GM19438 (cell line): ENCODE results near the gene SHISA3.
"Not testable (repeated sequence)": the region's sequence is repeated elsewhere in the genome, so short reads cannot be mapped to it uniquely, and the experiment has no call there.

ENCODE experiments used
- ATAC-seq: cut with Tn5 transposase; IDR thresholded peaks from one replicate; pipeline ENCODE4 v1.9.1; 2021; ENCODE audit warnings: low read depth; ENCODE audit not compliant: unreplicated experiment

SHISA3 gene

DNA sequence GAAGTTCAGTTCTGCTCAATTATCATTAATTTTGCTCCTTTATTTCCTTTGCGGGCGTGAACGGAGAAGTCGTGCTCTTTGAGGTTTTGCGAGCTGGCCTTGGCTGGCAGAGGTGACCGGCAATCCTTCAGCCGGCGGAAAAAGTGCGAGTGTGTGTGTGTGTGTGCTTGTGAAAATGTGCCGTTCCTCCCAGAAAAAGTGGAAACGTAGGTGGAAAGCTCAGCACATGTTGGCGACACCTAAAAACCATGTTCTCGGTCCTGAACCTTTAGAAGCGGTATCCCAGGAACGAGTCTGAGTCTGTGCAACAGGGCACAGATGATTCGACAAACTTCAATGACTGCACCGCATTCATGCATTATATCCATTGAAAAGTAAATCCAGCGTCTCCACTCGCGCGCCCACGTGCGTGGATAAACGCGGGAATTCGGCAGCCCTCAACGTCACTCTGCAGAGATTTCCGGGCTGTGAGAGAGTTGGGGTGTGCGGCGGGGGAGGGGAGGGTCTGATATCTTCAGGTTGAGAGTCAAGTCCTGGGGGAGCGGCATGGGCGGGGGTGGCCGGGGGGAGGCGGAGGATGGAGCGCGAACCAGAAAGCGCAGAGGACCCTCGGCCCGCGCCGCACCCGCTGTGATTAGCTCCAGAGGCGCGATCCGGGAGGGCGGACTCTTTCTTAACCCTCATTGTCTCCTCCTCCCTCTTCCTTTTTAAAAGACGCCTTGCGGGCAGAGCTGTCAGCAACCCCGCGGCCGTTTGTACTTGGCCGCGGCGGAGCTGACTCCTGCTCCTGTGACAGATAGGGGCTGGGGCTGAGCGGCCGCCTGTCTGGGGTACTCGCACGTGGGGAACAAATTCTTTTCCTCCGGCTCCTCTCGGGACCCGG, at the start of gene SHISA3:
Gene SHISA3, plus strand, starts transcription at position 737 of the 883 bp plus-strand sequence. CDS start 569 bp downstream, outside the sequence.
- peak; percentile 42 for ATAC-seq

DNA sequence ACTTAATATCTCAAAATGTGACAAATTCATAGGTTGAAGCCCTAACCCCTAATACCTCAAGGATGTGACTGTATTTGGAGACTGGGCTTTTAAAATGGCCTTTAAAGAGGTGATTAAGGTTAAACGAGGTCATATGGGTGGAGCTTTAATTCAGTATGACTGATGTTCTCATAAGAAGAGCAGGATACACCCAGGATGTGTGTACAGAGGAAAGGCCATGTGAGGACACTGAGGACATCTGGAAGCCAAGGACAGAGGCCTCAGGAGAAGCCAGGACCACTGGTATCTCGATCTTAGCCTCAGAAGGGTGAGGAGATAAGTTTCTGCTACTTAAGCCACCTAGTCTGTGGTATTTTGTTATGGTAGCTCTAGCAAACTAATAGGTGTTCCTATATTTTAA, 49.0 kb upstream of the SHISA3 start:
- ATAC-seq = no peak

DNA sequence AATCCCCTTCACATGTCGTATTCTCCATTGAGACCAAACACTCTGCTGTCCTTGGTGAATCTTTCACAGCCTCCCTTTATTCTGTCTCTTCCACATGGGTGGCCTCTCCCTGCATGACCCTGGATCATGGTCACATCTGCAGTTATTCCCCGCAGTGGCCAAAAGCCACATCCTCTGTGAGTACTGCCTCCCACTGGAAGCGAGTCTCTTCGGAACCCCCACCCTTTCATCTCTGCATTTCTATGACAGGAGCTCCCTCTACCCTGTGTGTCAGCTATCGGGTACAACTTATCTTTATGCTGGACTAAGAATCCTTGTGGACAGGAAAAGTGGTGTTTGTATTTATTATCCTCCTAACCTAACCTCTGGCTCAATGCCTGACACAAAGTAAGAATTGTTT, 48.6 kb upstream of the SHISA3 start:
- no peak for ATAC-seq

DNA sequence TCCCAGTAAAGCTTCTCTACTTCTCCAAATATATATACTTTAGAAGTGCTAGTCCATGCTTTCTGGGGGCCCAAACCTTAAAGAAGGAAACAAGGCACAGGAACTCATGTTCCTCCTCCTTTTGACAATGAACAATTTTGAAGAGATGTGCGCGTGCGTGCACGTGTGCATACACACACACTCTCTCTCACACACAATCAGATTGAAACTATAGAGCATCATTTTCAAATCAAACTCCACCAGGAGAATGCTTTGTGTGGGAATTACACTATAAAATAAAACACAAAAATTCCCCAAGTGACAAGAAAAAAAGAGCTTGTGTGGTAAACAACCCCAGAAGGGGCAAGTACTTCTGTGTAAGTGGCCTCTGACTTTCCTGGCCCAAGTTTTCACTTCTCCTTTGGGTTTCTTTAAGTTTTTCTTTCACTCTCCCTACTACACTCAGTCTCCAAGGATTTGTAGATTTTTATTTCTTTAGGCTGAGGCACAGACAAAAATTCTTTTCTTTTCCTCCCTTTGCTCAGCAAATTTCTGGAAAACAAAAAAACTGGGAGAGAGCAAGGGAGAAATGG, 46.6 kb upstream of the SHISA3 start:
- ATAC-seq = peak; percentile 60

DNA sequence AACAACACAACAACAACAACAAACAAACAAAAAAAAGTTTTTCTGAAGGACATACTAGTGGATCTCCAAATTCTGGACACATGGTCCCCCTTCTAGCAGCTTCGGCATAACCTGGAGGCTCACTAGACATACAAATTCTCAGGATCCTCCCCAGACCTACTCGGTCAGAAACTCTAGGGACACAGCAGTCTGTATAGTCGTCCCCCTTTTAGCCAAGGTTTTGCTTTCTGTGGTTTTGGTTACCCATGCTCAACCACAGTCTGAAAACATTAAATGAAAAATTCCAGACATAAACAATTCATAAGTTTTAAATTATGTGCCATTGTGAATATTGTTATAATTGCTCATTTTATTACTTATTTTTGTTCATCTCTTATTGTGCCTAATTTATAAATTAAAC, 45.2 kb upstream of the SHISA3 start:
- ATAC-seq = no peak

DNA sequence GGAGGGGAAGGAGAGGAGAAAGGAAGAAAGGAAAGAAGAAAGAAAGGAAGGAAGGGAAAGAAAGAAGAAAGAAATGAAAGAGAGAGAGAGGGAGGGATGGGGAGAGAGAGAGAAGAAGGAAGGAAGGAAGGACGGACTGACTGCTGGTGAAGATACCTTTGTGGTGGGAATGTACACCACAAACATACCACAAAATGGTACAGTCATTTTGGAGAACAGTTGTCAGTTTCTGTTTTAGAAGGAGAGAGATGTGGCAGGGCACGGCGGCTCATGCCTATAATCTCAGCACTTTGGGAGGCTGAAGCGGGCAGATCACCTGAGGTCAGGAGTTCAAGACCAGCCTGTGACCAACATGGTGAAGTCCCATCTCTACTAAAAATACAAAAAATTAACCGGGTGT, 40.0 kb upstream of the SHISA3 start:
- no peak for ATAC-seq

DNA sequence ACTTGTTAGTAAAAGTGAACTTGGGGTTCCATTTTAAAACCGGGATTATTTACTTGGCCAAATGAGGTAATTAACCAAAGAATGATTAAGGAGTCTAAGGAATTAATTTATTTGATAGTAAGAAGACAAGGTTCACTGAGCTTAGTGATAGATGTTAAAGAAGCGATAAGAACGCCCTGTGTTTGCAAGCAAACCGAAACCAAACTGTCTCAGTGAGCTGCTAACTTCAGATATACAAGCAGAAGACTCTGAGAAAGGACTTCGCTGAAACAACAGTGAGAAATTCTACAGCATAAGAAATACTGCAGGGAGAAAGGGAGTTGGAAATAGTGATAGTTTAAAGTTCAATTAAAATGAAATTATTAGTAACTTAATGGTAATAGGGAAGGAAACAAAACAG, 37.6 kb upstream of the SHISA3 start:
- no peak for ATAC-seq

DNA sequence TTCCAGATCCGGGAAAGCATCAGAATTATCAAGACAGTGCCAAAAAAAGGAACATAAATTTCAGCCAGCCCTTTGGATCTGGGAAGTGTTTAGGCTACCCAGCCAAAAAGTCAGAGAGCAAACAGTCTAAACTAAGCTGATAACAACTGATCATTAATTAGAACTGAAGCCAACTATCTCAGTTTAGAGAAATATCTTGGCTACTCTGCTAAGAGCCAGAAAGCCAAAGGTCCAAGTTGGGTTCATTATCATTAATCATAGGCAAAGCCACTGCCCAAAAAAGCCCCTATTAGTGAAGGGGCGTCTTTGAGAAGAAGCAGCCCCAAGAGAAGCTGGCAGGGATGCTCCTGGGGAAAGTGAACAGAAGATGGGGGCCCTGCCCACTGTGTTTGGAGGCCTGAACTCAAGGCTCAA, 37.0 kb upstream of the SHISA3 start:
- no peak for ATAC-seq

DNA sequence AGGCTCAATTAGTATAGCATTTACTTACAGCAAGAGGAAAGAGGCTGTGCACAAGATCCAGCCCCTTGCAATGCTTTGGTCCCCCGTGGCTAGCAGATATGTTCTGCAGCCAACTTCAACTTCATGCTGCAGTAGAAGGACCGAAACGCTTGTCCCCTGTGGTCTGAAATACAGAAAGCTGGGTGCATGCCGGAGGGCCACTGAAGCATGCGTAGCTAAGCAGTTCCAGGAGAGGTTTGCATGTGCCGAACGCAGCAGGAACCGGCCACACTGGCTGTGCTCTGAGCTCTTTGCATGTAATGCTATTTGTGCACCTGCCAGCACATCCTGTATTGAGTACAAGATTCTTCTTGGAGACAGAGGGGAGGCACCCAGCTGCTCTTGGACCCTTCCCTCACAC, 35.8 kb upstream of the SHISA3 start:
- no peak for ATAC-seq

DNA sequence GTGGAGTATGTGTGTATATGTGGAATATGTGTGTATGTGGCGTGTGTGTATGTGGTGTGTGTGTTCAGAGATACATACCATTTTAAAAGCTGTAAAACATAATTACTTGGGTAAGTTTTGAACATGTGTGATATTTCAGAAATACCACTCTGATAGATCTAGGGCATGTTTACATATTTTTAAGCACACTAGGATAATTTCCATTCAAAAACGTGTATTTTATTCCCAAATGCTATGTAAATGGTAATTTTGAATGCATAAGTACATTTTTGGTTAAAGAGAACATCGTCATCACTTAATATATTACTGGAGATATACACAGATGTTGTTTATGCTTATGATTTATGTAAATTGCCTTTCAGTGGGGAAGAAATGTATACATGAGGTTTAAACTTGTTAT, 34.7 kb upstream of the SHISA3 start:
- ATAC-seq = no peak

DNA sequence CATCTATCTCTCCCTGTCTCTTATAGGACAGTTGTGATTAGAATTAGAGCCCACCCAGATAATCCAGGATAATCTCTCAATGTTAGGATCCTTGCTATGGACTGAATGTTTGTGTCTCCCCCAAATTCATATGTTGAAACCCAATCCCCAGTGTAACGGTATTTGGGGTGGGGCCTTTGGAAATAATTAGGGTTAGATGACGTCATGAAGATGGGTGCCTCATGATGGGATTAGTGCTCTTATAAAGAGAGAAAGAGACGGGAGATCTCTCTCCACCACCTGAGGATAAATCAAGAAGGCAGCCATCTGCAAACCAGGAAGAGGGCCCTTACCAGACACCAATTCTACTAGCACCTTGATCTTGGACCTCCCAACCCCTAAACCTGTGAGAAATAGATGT, 33.7 kb upstream of the SHISA3 start:
- no peak for ATAC-seq

DNA sequence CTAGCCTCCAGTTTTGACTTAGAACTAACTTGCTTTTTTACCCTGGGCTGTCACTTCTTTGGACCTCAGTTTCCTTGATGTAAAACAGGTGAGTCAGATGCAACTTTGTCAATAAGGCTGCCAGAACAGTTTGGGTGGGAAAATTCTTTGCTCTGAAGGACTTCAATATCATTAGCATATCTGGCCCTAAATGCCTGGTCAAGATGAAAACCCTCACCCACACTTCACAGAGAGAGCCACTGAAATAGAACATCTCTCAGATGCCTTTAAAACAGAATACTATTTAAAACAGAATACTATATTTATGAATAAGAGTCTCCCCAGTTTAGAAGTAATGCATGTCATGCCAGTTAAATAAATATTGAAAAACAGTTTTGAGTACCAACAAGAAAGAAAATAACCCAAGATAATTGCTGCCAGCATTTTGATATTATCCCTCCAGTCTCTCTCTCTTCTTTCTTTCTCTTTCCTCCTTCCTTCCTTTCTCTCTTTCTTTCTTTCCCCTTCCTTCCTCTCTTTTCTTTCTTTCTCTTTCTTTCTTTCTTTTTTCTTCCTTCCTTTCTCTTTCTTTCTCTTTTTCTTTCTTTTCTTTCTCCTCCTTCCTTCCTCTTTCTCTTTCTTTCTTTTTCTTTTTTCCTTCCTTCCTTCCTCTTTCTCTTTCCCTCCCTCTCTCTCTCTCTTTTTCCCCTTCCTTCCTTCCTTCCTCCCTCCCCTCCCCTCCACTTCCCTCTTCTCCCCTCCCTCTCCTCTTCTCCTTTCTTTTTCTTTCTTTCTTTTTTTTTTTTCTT, 32.8 kb upstream of the SHISA3 start:
- ATAC-seq = no peak

DNA sequence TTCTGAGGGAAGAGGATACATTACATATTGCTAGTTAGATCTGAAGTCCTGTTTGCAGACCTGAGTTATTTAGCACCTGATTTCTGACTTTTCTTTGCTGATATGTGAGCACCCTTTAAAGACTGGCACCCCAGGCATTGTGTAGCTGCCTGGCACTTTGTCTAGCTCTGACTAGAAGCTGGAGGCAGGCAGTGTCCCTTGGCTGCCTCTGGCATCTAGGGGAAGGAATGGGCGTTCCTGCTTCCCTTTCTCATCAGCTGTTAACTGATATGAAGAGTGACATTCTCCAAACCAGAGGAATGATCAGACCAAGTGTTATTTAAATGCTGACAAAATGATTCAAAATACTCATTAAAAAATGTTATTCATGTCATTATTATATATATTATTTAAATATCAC, 30.3 kb upstream of the SHISA3 start:
- no peak for ATAC-seq

DNA sequence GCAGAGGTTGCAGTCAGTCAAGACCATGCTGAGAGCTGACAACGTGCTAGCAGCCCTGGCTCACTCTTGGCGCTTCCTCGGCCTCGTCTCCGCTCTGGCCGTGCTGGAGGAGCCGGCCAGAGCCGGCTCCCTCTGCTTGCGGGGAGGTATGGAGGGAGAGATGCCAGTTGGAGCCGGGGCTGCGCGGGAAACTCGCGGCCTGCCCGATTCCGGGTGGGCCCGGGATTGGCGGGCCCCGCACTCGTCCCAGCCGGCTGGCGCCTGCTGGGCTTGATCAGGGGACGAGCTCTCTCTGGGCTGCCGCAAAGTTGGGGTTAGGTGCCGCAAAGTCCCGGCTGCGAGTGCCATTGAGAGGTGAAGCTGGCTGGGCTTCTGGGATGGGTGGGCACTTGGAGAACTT, 27.8 kb upstream of the SHISA3 start:
- ATAC-seq = no peak

DNA sequence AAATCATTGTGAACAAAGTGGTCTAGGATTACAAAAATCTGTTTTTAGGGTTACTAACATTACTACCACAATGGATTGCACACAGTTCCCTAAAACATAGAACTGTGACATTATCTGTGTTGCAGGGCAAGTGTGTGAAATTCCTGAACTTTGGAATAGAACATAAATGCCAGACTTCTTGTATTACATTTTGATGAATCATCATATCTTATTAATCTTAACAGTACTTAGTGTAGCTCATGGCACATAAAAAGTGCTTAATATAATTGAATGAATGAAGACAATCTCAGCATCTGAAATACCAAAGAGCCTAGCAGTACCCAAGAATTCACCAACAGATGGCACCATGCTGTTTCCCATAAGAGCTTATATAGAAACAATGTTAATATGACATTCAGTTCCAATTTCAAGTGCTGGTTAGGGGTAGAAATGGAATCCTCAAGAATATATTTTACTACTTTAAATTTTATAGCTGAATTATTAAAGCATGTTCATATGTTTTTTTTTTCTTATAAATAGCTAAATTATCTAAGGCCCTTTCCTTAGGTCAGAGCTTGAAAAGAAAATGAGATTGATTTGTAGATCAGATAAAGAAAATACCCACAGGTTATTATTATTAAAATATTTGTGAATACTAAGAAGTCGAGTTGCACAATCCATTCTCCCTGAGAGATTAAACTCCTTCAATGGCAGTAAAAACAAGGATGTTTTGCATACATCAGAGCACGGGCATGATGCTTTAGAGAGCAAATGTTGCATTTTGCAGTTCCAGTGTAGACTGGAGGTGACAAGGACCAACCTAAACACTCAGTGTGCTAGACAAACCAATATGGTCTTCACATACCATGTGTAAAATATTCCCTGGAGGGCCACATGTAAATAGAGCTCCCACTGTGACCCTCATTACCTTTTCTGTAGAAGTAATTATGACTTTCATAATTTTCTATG, 25.7 kb upstream of the SHISA3 start:
- ATAC-seq = no peak

DNA sequence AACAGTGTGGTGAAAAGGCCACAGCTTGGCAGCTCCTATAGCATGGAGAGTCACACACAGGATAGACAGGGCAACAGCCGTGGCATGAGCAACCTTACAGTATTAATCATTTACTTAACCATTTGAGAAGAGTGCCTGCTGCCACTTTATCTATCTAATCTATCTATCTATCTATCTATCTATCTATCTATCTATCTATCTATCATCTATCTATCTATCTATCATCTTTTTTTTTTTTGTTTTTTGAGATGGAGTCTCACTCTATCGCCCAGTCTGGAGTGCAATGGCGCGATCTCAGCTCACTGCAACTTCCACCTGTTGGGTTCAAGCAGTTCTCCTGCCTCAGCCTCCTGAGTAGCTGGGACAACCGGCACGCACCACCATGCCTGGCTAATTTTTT, 25.0 kb upstream of the SHISA3 start:
- not testable (repeated sequence) for ATAC-seq

DNA sequence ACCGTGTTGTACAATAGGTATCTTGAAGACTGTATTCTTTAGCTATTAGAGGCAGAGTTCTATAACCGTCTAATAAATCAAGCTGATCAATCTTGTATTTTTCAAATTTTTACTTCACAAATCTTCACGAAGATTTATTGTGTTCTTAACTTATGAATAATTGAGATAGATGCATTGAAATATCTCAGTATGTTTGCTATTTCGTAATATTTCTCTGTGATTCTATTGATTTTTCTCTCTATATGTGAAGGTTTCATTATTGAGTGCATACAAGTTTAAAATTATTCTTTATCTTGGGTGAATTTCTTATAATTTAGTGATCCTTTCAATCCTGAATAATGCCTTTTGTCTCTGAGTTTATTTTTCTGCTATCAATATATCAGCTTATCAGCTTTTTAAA, 19.8 kb upstream of the SHISA3 start:
- no peak for ATAC-seq

DNA sequence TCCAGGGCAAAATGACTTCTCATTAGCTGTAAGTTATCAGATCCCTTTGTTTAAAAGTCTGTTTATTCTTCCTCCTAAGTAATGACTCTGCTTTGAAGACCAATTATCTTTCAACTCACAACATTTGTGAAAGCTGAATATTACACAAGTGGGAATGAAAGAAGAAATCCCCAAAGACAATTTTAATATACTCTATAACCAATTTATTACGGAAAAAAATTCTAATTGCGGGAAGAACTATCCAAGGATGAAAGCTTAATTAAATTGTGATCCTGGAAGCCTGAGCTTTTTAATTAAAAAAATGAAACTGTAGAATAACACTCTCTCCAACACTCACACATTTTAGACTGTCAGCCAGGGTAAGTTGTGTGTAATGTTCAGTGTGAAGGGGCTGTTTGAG, 15.6 kb upstream of the SHISA3 start:
- no peak for ATAC-seq

DNA sequence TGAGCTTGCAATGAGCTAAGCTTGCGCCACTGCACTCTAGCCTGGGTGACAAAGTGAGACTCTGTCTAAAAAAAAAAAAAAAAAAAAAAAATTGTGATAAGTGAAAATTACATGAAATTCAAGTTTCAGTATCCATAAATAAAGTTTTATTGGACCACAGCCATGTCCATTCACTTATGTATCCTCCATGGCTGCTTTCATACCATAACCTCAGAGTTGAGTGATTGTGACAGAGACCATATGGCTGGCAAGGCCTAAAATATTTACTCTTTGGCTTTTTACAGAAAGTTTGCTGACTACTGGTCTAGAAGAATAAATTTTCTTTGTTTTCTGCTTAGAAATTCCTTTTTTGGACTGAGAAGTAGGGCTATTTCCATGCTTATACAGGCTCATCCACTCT, 11.8 kb upstream of the SHISA3 start:
- ATAC-seq = no peak

DNA sequence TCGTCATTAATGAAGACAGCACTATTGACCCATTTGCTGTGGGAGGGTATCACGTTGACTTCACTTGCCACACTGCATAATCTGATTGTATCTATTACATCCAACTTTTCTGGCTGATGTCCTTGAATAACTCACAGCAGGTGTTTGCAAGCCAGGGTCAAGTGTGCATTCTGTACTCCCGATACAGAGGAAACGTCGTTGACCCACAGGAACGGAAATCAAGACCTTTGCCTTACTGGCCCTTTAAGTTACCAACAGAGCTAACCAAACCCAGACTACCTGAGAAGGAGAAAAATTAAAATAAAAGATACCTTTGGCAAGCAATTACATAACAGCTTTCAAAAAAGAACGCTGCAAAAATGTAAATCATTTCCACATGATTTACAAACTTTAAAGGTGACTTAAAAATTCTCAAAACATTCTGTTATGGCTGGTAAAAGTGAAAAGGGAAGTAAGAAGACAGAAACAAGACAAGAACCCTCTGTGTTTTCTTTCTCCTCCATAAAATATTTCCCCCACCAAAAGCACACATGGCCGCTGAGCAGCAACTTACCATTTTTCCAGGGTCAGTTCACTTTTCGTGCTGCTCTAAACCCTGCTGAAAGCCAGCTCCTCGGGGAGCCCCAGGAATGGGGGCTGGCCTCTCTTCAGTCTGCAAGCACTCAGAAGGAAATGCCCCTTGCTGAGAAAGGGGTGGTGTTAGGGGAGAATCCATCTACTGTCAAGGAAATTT, 6.5 kb upstream of the SHISA3 start:
- no peak for ATAC-seq
